DLD1 (cell line): Measurements from ENCODE around the gene CTSE.
"Not testable (repeated sequence)": the region's sequence is repeated elsewhere in the genome, so short reads cannot be mapped to it uniquely, and the experiment has no call there.

ENCODE experiments used
- in situ Hi-C: cut with HindIII; loops from 2 replicates; pipeline ENCODE4 v1.10.0; 2017; ENCODE audit warnings: low sequenced_read_pairs

CTSE gene

GRCh38 chr1:206023695-206024094 lies at the start of gene CTSE:
CTSE (minus strand) TSS chr1:206023895; CDS start chr1:206023791, 104 bp downstream.
- in situ Hi-C loops = no loop called here

- in situ Hi-C loops = no loop called here
Observed at GRCh38 chr1:206070627-206071304, 47.1 kb upstream of the CTSE start.

DNA sequence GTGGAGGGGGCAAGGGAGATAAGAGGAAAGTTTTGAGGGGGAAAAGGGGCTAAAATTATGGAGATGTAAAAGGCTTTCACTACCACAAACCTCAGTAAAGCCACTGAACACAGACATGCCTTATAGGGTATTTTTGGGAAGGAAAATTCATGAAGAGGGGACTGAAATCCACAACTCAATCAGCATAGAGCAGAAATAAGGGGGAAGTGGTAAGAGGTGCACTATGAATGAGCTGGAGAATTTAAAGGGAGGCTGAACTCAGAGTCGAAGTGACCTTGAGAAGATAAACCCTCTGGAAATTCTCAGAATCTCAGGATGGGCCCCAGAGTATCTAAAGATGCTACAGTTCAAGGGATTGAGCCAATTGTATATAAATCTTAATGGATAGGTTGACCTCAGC lies 44.6 kb upstream of the CTSE start:
- in situ Hi-C loops = no loop called here

DNA sequence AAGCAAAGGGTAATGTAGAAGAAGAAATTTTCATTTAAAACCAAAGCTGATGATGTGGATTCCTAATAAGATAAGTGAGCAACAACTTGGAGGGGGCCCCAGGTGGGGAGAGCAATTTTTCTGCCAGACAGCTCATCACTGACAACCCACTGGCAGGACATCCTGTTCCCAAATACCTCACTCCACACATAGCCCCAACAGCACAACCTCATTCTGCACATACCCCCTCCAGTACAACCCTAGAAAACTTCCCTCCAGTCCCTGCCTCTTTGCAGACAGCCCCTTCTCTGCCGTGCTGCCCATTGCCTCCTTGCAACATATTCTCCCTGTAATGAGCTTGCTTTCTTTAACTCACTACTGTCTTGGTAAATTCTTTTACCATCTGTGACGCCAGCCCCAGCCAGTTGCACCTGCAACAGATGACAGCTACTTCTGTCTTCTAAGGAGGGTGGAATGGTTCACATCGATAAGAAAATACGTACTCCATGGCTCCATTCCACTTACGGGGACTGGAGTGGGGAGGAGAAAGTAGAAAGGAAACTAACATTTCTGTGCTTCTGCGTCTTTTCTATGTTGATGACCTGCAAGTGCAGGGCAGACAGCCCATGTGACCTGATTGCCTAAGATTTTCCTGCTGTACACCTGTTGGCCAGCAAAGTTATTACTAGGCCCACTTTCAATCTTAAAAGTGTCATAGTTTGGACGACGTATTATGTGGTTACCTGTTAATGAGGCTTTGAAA lies 44.0 kb upstream of the CTSE start:
- in situ Hi-C loops = no loop called here

DNA sequence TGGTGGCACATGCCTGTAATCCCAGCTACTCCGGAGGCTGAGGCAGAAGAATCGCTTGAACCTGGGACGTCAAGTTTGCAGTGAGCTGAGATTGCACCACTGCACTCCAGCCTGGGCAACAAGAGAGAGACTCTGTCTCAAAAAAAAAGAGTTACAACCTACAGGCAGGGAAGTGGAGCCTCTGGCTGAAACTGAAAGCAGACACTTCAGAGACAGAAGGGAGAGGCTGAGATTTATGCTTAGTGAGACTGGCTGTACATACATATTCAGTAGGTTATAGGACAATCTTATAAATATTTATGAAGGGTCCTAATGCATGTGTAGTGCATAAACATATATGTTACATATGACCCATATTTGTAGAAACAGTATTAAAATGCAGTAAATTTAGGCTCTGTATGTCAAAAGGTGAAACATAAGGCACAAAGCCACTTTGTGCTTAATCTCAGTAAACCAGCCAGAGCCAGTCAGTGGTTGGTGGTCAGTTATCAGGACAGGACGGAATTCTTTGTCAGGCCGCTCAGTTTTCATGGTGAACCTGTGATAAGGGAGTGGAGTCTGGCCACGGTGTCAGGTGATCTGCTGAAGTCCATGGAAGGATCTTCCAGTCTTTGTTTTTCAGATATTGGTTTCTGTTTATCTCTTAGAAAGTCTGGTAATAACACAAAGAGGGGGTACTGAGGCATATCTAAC lies 42.9 kb upstream of the CTSE start:
- in situ Hi-C loops = no loop called here

DNA sequence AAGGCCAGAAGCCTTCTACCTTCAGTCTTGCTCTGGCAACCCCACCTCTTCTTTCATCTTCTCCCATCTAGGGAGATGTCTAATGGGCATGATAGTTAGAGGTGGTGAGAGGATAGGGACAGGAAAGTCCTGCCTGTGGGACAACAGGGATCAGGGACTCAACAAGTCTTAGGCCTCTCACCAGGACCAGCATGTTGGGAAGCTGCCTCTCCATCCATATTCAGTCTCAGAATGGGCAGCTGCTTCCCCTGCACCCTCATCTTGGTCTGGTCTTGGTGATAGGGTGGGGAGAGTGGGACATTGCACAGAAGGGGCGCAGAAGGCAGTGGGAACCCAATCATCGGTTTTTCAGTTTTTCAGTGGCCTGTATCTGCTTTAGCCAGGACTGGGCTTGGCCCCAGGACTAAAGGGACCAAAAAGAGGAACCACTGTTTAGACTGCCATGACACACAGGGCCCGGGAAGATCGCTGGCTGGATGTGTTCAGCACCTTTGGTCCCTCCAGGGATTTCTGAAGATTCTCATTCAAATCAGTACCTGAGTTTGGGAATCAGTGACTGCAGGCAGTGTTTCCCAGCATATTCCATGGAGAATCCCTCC lies 42.0 kb upstream of the CTSE start:
- in situ Hi-C loops = no loop called here

DNA sequence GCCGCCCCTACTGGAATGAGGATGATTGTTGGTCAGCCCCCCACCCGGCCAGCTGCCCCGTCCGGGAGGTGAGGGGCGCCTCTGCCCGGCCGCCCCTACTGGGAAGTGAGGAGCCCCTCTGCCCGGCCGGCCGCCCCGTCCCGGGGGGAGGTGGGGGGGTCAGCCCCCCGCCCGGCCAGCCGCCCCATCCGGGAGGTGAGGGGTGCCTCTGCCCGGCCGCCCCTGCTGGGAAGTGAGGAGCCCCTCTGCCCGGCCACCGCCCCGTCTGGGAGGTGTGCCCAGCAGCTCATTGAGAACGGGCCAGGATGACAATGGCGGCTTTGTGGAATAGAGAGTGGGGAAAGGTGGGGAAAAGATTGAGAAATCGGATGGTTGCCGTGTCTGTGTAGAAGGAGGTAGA lies 40.8 kb upstream of the CTSE start:
- in situ Hi-C loops = not testable (repeated sequence)

- in situ Hi-C loops = not testable (repeated sequence)
Observed at GRCh38 chr1:206064001-206064400, 40.3 kb upstream of the CTSE start.

GRCh38 chr1:206062464-206062863 lies 38.8 kb upstream of the CTSE start:
- in situ Hi-C loops = no loop called here

DNA sequence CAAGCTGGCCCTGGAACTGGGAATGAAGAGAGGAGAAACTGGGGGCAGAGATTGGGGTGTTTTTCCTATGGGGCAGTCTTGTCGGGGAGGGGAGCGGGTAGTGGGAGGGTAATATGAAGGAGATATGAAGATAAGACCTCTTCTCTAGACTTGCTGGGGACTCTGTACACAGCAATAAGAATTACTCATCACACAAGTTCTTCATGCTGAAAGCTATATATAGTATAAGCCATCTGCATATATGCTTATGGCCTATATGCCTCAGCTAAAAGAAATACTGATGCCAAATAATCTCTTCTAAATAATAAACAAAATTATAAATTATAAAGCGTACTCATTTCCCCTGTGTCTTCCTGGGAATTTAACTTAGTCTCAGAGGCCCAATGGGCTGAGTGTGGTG lies 37.1 kb upstream of the CTSE start:
- in situ Hi-C loops = no loop called here

GRCh38 chr1:206059355-206059915 lies 35.7 kb upstream of the CTSE start:
- in situ Hi-C loops = no loop called here

DNA sequence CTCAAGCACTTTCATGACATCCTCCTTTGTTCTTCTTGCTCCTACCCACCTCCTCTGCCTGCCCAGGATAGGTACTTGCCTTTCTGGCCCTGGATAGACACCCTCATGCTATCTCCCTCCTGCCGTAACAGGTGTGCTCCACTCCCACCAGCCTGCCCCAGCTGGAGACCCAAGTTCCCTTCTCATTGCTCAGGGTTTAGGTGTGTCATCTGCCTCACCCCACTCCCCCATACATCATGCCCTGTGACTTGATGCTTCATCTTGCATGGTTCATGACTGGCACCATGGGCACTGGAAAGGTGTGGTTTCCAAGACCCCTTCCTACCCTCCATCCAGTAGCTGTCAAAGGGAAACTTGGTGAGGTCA lies 35.2 kb upstream of the CTSE start:
- in situ Hi-C loops = no loop called here

GRCh38 chr1:206058289-206058926 lies 34.7 kb upstream of the CTSE start:
- in situ Hi-C loops = not testable (repeated sequence)

DNA sequence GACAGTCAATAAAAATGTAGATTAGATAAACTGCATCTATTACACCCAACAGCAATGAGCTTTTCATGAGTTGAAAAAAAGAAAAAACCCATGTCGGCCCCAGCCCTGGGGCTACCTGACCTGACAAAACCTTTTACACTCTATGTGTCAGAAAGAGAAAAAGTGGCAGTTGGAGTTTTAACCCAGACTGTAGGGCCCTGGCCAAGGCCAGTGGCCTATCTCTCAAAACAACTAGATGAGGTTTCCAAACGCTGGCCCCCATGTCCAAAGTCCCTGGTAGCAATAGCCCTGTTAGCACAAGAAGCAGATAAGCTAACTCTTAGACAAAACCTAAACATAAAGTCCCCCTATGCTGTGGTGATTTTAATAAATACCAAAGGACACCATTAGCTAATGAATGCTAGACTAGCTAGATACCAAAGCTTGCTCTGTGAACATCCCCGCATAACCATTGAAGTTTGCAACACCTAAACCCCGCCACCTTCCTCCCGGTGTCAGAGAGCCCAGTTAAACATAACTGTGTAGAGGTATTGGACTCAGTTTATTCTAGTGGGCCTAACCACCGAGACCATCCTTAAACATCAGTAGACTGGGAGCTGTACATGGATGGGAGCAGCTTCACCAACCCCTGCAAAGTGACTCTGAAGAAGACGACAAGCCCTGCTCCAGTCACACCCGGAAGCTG lies 32.1 kb upstream of the CTSE start:
- in situ Hi-C loops = not testable (repeated sequence)

DNA sequence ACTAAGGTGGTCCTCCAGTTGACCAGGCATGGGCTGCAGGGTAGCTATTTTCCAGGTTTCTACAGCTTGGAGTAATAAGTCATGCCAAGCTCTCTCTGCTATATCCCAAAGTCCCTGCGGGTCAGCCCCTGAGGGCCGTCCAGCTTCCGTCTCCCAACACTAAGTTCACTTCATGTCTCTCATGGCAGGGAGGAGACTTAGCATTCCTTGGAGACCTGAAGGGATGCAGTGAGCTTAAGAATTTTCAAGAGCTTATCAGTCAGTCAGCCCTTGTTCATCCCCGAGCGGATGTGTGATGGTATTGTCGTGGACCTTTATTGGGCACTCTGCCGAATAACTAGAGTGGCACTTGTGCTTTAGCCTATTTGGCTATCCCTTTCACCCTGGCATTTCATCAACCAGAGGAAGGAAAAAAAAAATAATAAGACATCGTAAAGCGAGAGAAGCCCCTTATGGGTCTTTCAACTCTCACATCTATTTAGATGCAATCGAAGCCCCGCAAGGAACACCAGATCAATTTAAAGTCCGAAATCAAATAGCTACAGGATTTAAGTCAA lies 31.5 kb upstream of the CTSE start:
- in situ Hi-C loops = not testable (repeated sequence)

DNA sequence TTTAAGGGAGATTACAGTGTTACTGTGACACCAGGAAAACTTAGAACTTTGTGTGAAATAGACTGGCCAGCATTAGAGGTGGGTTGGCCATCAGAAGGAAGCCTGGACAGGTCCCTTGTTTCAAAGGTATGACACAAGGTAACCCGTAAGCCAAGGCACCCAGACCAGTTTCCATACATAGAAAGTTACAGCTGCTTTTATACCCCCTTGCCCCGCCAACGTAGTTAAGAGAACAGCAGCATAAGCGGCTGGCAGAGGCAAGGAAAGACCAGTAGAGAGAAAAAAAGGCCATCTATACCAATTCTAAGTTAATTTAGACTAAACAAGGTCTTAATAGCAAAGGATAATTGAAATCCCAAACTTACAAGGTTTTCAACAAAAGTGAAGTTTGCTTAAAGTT lies 29.9 kb upstream of the CTSE start:
- in situ Hi-C loops = not testable (repeated sequence)

DNA sequence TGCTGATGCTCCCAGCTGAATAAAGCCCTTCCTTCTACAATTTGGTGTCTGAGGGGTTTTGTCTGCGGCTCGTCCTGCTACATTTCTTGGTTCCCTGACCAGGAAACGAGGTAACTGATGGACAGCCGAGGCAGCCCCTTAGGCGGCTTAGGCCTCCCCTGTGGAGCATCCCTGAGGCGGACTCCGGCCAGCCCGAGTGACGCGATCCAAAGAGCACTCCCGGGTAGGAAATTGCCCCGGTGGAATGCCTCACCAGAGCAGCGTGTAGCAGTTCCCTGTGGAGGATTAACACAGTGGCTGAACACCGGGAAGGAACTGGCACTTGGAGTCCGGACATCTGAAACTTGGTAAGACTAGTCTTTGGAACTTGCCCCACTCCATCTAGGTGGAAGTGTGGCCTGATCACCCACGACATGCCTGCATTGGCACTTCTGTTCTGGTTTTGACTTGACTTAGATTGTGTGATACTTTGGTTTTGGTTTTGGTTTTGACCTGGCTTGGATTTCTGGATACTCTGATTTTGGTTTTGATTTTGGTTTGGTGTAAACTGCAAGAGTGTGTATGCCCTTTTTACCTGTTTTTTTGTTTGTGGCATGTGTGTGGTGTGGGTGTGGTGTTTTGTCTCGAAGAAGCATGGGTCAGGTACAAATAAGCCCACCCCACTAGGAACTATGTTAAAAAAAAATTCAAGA lies 29.4 kb upstream of the CTSE start, which contains the start of gene RHEX:
Gene RHEX, plus strand, starts transcription at position 255 of the 692 bp plus-strand sequence. CDS start 44,656 bp downstream, outside the sequence.
- in situ Hi-C loops = not testable (repeated sequence)

GRCh38 chr1:206052231-206052865 lies 28.7 kb upstream of the CTSE start:
- in situ Hi-C loops = not testable (repeated sequence)
